Renal pelvis (tissue), 3 donors: ENCODE measurements around the gene CYTH3. TPM values are rescaled to one million over a fixed set of nuclear protein-coding genes. Genes with fewer than 3 reads are reported as not detected.

Experiments
- polyA plus RNA-seq, 3 donors: library from polyadenylated mRNA; unstranded; fragments of 120-200 nt; gene quantifications; one replicate each; pipeline ENCODE4 v1.2.1, GENCODE V29; 2013; ENCODE audit not compliant: insufficient read length in 3 of 3

CYTH3 gene
- polyA plus RNA-seq, 3 donors = 31.9 to 39.5 (median 35.6) TPM

Other genes with a start within 250 kb of the CYTH3 start
- 1 to 10 TPM in 2 of 3 donors, under 1 TPM in 1; 0.61 to 2.8 (median 2.7) TPM for gene ANKRD61, start 241.2 kb downstream of the CYTH3 start, polyA plus RNA-seq
- gene EIF2AK1, start 213.4 kb downstream of the CYTH3 start, polyA plus RNA-seq = 100 to 1,000 TPM in 2 of 3 donors, 10 to 100 TPM in 1; 99.4 to 108 (median 101) TPM
- 10 to 100 TPM; 19.3 to 20.0 (median 19.8) TPM for gene USP42, start 167.7 kb downstream of the CYTH3 start, polyA plus RNA-seq
- gene FAM220A, start 76.3 kb upstream of the CYTH3 start, polyA plus RNA-seq = 10 to 100 TPM; 20.1 to 23.6 (median 21.2) TPM
- 100 to 1,000 TPM; 265 to 288 (median 271) TPM for gene RAC1, start 101.9 kb upstream of the CYTH3 start, polyA plus RNA-seq
- gene DAGLB, start 175.3 kb upstream of the CYTH3 start, polyA plus RNA-seq = 10 to 100 TPM; 17.5 to 20.5 (median 20.2) TPM
- gene KDELR2, start 211.5 kb upstream of the CYTH3 start, polyA plus RNA-seq = 100 to 1,000 TPM; 177 to 192 (median 186) TPM